K562 (cell line): ENCODE data around the gene ANKMY1. TPM values are rescaled to one million over a fixed set of nuclear protein-coding genes. Genes with fewer than 3 reads are reported as not detected.
A peak's percentile ranks its signal among the peaks of the same experiment; 100 is the strongest.

Experiments
- ARID3B ChIP-seq: fragments of 250-450 bp; sonication (Bioruptor Pico); IDR thresholded peaks from 2 replicates; pipeline ENCODE4 v1.4.0; 2020; ENCODE audit warnings: borderline replicate concordance
- E2F5 ChIP-seq: sonication (generic); formaldehyde crosslinking; IDR thresholded peaks from 2 replicates; pipeline ENCODE4 v1.8.0; 2022; ENCODE audit warnings: mild to moderate bottlenecking, missing genetic modification reagents
- E4F1 ChIP-seq: fragments of 250-450 bp; sonication (Bioruptor Pico); IDR thresholded peaks from 2 replicates; pipeline ENCODE4 v1.5.0; 2021; ENCODE audit warnings: mild to moderate bottlenecking, borderline replicate concordance
- EP300 ChIP-seq: IDR thresholded peaks from 2 replicates; pipeline ENCODE4 v1.6.1; 2012; ENCODE audit warnings: low read length, improper control_type of control experiment
- EWSR1 ChIP-seq: fragments of 450-650 bp; IDR thresholded peaks from 2 replicates; pipeline ENCODE4 v1.6.1; 2018; ENCODE audit warnings: borderline replicate concordance, mild to moderate bottlenecking, low read depth, moderate library complexity; ENCODE audit not compliant: partially characterized antibody
- FOS ChIP-seq: IDR thresholded peaks from 3 replicates; pipeline ENCODE4 v1.6.1; 2011; ENCODE audit not compliant: insufficient read length; ENCODE audit errors: extremely low read depth
- GABPB1 ChIP-seq: sonication (generic); formaldehyde crosslinking; IDR thresholded peaks from 2 replicates; pipeline ENCODE4 v1.8.0; 2022; ENCODE audit warnings: mild to moderate bottlenecking, missing genetic modification reagents
- HDAC6 ChIP-seq: IDR thresholded peaks from 2 replicates; pipeline ENCODE4 v1.6.1; 2012; ENCODE audit warnings: low read depth, mild to moderate bottlenecking, control low read depth, inconsistent platforms, low read length, moderate library complexity
- IRF1 ChIP-seq: sonication (generic); formaldehyde crosslinking; IDR thresholded peaks from 2 replicates; pipeline ENCODE4 v1.8.0; 2022; ENCODE audit warnings: missing genetic modification reagents, mild to moderate bottlenecking, borderline replicate concordance
- NUFIP1 ChIP-seq: fragments of 450-650 bp; IDR thresholded peaks from 2 replicates; pipeline ENCODE4 v1.6.1; 2018; ENCODE audit not compliant: partially characterized antibody
- PKNOX1 ChIP-seq: fragments of 450-650 bp; IDR thresholded peaks from 2 replicates; pipeline ENCODE4 v1.6.1; 2016
- SOX6 ChIP-seq: fragments of 450-650 bp; IDR thresholded peaks from 2 replicates; pipeline ENCODE4 v1.6.1; 2014; ENCODE audit warnings: mild to moderate bottlenecking
- SP1 ChIP-seq: sonication (generic); formaldehyde crosslinking; IDR thresholded peaks from 2 replicates; pipeline ENCODE4 v1.8.1; 2022; ENCODE audit warnings: mild to moderate bottlenecking, missing genetic modification reagents
- ZBTB5 ChIP-seq: fragments of 450-650 bp; IDR thresholded peaks from 2 replicates; pipeline ENCODE4 v1.6.1; 2017; ENCODE audit warnings: antibody characterized with exemption
- ZNF766 ChIP-seq: fragments of 200-800 bp; sonication (Bioruptor generic); conservative IDR thresholded peaks from 2 replicates; pipeline ENCODE4 v1.6.1; 2016; ENCODE audit warnings: missing genetic modification characterization, missing compliant biosample characterization
- polyA plus RNA-seq, 8 experiments: library from polyadenylated mRNA; depleted of rRNA in 4 of 8; stranded (reverse) in 5 of 8; unstranded in 3 of 8; fragments of >200 nt; fragmentation: Nextera tagmentation in 2 of 8; fragmentation: Illumina TruSeq in 1 of 8; extraction: Ambion mirVana in 2 of 8; extraction: Trizol in 1 of 8; gene quantifications; 2 replicates each; pipeline versions ENCODE4 v1.2.1 to v1.2.3, GENCODE V29; 2011 to 2014; ENCODE audit warnings: inconsistent platforms in 1 of 8, missing spikeins in 1 of 8
- total RNA-seq, 7 experiments: library from RNA; depleted of rRNA in 6 of 7; stranded (reverse); fragments of >200 nt in 6 of 7; fragmentation: Illumina TruSeq in 2 of 7; extraction: Trizol in 2 of 7; gene quantifications; 2 replicates each; pipeline versions ENCODE4 v1.2.1 to v1.2.3, GENCODE V29; 2011 to 2021; ENCODE audit warnings: low replicate concordance in 1 of 7

ANKMY1 gene
- total and polyA plus RNA-seq, 9 of the 15 experiments (the other 6 are each of a cell fraction or from before 2014, with no cell fraction given): 0.75 to 15.1 (median 11.7) TPM

- TF ChIP-seq ZBTB5 (no peak), SOX6 (peak; percentile 72), EP300 (peak; percentile 85), SP1 (CRISPR knock-in tag) (no peak), E4F1 (CRISPR knock-in tag) (no peak), FOS (peak; percentile 56), EWSR1 (no peak), ZNF766 (CRISPR knock-in tag) (no peak), HDAC6 (no peak), PKNOX1 (peak; percentile 31; the same call in 1 of the 2 replicates), E2F5 (CRISPR knock-in tag) (no peak), IRF1 (CRISPR knock-in tag) (no peak), NUFIP1 (no peak), GABPB1 (peak; percentile 55; the same call in 1 of the 2 replicates), ARID3B (CRISPR knock-in tag) (no peak)
Observed at GRCh38 chr2:240565333-240566202, 7.8 kb upstream of the ANKMY1 start (continued).
